Femur (tissue), 1 donor: ENCODE data around the gene GSK3B.

ENCODE experiments used
- DNase-seq: peaks from one replicate; pipeline ENCODE4 v3.0.0-alpha.2; 2017

The GSK3B gene

GRCh38 chr3:119864476-119864875 lies 229.8 kb downstream of the GSK3B start:
- DNase-seq = no peak

DNA sequence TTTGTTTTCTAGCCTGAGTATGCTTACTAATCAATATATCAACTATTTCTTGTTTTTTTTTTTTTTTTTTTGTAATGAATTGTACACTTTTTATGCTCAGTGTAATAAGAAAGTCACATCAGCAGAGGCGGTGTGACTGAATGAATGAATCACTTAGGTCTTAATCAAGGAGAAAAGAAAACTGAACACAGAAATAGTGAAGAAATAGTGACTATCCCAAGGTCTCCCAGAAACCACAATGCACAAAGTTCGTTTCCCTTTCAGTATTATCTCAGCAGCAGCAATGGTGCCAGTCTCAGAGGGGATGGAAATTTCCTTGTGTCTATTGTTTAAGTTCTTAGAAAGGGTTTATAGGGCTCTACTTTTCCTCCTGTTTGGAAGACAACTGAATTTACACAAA lies 231.6 kb downstream of the GSK3B start:
- DNase-seq = no peak

- DNase-seq = no peak
These were observed 232.6 kb downstream of the GSK3B start for GRCh38 chr3:119861681-119862080.

DNA sequence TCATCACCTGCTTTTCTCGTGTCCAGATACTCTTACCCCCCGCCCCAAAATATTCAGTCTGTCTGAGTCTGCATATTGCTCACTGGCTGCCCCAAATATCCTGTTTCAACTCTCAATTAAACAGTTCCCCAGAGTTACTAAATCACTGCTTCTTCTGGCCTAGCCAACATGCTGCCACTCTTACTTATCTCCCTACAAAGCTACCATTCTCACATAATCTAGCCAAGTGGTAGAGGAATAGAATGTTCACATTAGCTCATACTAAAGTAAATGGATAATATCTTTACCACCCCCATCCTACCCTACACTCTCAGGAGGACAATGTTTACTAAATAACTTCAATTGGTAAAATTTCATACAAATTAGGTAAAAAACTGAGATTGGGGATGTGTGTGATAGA lies 234.5 kb downstream of the GSK3B start:
- DNase-seq = no peak

DNA sequence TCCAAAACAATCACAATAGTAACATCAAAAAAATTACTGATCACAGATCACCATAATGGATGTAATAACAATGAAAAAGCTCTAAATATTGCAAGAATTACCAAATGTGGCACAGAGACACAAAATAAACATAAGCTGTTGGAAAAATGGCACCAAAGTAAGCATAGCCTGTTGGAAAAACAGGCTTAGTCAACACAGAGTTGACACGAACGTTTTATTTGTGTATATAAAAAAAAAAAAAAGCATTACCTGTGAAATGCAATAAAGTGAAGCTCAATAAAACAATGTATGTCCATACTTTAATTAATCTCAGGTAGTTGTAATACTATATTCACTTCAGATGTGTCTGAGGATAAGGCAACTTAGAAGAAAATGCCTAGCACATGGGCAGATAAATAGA lies 235.3 kb downstream of the GSK3B start:
- DNase-seq = no peak

GRCh38 chr3:119856695-119857094 lies 237.6 kb downstream of the GSK3B start:
- DNase-seq = no peak

DNA sequence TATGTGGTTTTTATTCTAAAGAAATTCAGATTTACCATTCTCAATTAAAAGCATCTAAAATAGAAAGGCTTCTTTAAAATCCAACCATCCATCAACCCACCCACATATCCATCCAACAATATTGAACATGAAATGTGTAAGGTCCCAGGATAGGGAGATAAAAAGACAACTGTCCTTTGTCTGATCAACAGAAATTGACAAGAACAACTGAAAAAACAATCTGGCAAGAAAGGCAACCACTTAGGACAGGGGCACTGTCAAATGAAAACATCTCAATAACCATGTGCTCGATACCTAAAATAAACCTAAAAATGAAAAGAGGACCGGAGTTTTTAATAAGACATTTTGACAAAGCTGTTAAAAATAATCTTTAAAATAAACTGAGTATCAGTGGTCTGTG lies 245.1 kb downstream of the GSK3B start:
- no peak for DNase-seq

GRCh38 chr3:119841808-119842471 lies 252.3 kb downstream of the GSK3B start:
- no peak for DNase-seq

DNA sequence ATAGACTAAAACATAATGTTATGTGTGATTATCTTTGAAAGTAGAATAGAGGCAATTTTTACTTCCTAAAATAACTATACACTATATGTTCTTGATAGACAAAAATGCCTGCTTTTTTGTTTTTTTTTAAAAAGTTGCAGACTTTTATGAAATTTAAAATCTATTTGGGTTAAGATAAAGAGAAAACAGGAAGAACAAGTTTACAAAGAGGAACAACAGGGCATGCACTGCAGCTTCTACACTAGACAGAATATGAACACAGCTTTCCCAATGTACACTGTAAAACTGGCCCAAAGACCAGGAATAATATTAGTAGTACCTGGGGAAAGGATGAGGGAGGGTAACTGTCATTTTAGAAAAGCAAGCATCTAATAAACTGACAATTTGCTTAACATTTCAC lies 258.7 kb downstream of the GSK3B start:
- DNase-seq = no peak

DNA sequence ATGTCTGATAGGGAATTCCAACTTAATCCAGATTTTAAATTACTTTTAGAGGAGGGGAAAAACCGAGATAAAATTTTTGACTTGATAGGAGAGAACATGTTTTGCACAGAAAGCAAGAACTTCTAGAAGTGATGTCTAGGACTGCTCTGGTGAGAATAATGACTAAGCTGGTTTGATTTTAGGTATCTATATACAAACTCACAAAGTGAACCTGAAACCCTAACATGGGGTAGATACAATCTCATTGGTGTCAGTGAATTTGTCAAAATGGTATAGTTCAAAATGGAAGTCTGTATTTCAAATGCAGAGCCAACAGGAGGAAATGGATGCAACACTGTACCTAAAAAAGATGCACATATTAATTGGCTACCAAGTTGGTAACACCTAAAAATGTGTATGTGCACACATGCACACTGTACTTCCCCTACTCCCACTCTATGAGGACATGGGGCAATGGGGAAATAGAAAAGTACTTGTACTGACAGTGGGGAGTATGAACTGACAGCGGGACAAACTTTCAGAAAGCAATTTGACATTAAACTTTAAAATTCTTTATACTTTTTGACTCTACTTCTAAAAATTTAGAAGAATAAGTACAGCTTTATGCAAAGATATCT lies 259.4 kb downstream of the GSK3B start:
- DNase-seq = no peak

GRCh38 chr3:119831941-119832371 lies 262.3 kb downstream of the GSK3B start:
- DNase-seq = no peak

DNA sequence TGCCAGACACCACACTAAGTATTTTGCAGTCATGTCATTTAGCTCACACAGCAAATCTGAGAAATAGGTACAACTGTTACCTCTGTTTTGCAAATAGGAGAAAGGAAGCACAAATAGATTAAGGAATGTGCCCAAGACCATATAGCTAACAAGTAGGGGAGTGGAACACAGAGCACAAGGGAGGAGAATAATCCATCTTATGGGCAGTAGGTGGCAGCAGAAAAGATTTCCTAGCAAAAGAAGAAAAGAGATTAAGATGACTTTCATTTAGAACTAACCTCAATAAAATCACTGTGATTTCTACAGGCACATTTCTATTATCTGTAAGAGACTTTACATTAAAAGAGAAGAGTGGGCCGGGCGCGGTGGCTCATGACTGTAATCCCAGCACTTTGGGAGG lies 263.2 kb downstream of the GSK3B start:
- DNase-seq = no peak

DNA sequence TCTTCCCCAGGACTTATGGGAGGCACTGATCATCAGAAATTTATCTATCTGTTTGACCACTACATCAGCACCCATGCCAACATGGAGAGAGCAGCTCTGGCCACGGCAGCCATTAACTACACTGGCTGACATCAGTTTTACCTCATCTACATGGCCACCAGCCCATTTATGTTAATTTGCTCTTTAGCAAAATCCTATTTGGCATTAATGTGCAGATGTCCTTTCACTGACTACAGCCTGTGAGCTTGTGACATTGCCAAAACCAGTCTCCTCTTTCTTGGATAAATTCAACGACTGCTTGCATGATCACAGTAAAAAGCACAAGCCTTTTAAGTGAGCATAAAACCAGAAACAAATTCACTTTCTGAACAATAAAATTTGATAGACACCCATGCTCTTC lies 264.8 kb downstream of the GSK3B start:
- DNase-seq = no peak

GRCh38 chr3:119826711-119827608 lies 267.3 kb downstream of the GSK3B start:
- no peak for DNase-seq

DNA sequence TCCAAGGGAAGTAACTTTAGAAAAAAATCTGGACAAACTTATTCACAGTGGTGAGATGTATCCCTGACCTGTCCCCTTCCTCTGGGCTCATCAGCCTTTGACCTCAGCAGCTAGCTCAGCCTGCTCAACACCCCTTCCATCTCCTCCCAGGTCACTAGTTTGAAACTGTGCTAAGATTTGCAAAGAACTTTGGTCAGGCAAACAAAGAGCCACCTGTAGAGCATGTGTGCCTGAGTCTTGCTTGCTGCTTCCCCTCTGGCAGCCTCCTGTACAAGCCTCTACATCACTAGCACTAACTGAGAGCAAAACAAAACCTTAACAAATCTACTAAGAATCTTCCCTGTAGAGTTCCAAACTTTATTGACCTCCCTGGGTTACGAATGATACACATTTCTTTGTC lies 268.4 kb downstream of the GSK3B start:
- DNase-seq = no peak

- DNase-seq = no peak
These were observed 274.4 kb downstream of the GSK3B start for GRCh38 chr3:119819806-119820205.

GRCh38 chr3:119818937-119819336 lies 275.3 kb downstream of the GSK3B start:
- no peak for DNase-seq

GRCh38 chr3:119817583-119818363 lies 276.5 kb downstream of the GSK3B start:
- no peak for DNase-seq

DNA sequence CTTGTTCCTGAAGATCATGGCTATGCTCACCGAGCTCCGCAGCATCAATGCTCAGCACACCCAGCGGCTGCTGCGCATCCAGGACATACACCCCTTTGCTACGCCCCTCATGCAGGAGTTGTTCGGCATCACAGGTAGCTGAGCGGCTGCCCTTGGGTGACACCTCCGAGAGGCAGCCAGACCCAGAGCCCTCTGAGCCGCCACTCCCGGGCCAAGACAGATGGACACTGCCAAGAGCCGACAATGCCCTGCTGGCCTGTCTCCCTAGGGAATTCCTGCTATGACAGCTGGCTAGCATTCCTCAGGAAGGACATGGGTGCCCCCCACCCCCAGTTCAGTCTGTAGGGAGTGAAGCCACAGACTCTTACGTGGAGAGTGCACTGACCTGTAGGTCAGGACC lies 277.2 kb downstream of the GSK3B start:
- no peak for DNase-seq

DNA sequence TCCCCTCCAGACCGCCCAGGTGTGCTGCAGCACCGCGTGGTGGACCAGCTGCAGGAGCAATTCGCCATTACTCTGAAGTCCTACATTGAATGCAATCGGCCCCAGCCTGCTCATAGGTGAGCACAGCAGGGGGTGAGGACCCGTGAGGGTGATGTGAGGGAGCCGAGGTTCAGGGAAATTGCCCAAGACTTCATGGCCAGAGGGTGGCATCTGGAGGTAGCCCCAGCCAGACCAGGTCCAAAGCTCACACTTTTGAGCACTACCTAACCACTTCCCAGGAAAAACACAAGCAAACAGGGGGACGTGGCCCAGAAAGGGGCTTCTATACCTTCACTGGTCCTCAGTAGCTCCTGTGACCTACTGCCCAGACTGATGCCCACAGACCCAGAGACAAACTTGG lies 278.5 kb downstream of the GSK3B start:
- no peak for DNase-seq

- DNase-seq = no peak
These were observed 281.7 kb downstream of the GSK3B start for GRCh38 chr3:119812491-119813058.

DNA sequence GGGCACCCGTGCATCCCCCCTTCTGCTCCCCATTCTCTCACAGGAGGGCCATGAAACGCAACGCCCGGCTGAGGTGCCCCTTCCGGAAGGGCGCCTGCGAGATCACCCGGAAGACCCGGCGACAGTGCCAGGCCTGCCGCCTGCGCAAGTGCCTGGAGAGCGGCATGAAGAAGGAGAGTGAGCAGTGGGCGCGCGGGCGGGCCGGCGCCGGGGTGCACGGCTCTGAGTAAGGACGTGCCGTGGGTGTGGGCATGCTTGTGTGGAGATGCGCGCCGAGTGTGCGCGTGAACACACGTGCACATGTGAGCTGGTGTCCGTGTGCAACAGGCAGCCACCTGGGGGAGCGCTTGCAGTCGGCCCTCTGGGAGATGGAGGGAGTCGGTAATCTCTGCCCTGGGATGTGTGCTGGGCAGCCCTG lies 284.2 kb downstream of the GSK3B start:
- DNase-seq = peak; percentile 44
